Measurements from ENCODE around the gene OMD. TPM values are rescaled to one million over a fixed set of nuclear protein-coding genes. Genes with fewer than 3 reads are reported as not detected.

Gene OMD
- polyA plus RNA-seq, 1 of the 3 experiments (the other 2 are of a cell fraction) = not detected

GRCh38 chr9:92402826-92403745, 21.2 kb downstream of the OMD start:
- 95% methylated on average over 5 of the region's 5 CpGs for WGBS (ENCODE audit: low lambda C conversion rate)
- no peaks in the 10 kb centered on the region for H3K79me2 ChIP-seq (ENCODE audit: insufficient read depth)
- H3F3A ChIP-seq (replicated peaks; ENCODE audit: insufficient read depth) = no peaks in the 10 kb centered on the region
- no peaks in the 10 kb centered on the region for H3K9me2 ChIP-seq
- H3K4me1 ChIP-seq (ENCODE audit: control insufficient read depth in 1 of 2, insufficient read depth in 2 of 2, low read depth in 1 of 2, low read length in 1 of 2) = peaks cover 3 to 7% of the 10 kb centered on the region in 2 experiments; a peak in 3 of 4 replicates
- no peak for DNase-seq
- H3K9me3 ChIP-seq = no peaks in the 10 kb centered on the region
- H3K36me3 ChIP-seq (replicated peaks in 1 of 2; ENCODE audit: control insufficient read depth in 1 of 2, insufficient read depth in 2 of 2, low read length in 1 of 2) = no peaks in the 10 kb centered on the region
- H3K4me2 ChIP-seq = no peak overlapping the region
- CTCF ChIA-PET = no interaction called here
- H2AFZ ChIP-seq (ENCODE audit: low read depth) = no peak overlapping the region
- H3K4me3 ChIP-seq (ENCODE audit: low read depth in 2 of 2, low read length in 1 of 2) = no peak overlapping the region
- no peak overlapping the region for H3K27ac ChIP-seq (ENCODE audit: low read depth in 2 of 2, low read length in 1 of 2)
- H3K27me3 ChIP-seq (ENCODE audit: insufficient read depth) = no peaks in the 10 kb centered on the region
- no peak for TF ChIP-seq TEAD4 (IDR thresholded peaks at IDR 0.05; ENCODE audit: borderline replicate concordance, insufficient read depth)
- TF ChIP-seq JUND (IDR thresholded peaks at IDR 0.05) = no peak
- no peak for TF ChIP-seq YY1 (IDR thresholded peaks at IDR 0.05; ENCODE audit: low read depth)
- no peak for TF ChIP-seq USF2 (IDR thresholded peaks at IDR 0.05; ENCODE audit: borderline replicate concordance, low read depth, low read length)
- TF ChIP-seq GABPA (IDR thresholded peaks at IDR 0.05; ENCODE audit: low read depth) = no peak
- no peak for TF ChIP-seq EP300 (IDR thresholded peaks at IDR 0.05; ENCODE audit: borderline replicate concordance in 1 of 2, low read depth in 1 of 2, low read length in 1 of 2)
- no peak for TF ChIP-seq USF1 (IDR thresholded peaks at IDR 0.05; ENCODE audit: borderline replicate concordance, low read depth)
- TF ChIP-seq SIN3A (IDR thresholded peaks at IDR 0.05; ENCODE audit: borderline replicate concordance, low read depth, low read length) = no peak
- TF ChIP-seq ZBTB33 (IDR thresholded peaks at IDR 0.05; ENCODE audit: borderline replicate concordance, low read depth) = no peak
- TF ChIP-seq GATA2 (CRISPR knock-in tag; IDR thresholded peaks at IDR 0.05) = no peak
- no peak for TF ChIP-seq TAF1 (IDR thresholded peaks at IDR 0.05; ENCODE audit: borderline replicate concordance, low read depth, low read length)
- no peak for TF ChIP-seq NRF1 (IDR thresholded peaks at IDR 0.05; ENCODE audit: low read depth, low read length)
- TF ChIP-seq EZH2phosphoT487 (IDR thresholded peaks at IDR 0.05; ENCODE audit: borderline replicate concordance, low read depth) = no peak
- no peak for TF ChIP-seq CHD2 (IDR thresholded peaks at IDR 0.05; ENCODE audit: low read length, partially characterized antibody)
- TF ChIP-seq RCOR1 (IDR thresholded peaks at IDR 0.05; ENCODE audit: low read length) = no peak
- no peak for TF ChIP-seq RXRA (IDR thresholded peaks at IDR 0.05; ENCODE audit: borderline replicate concordance, low read depth)
- TF ChIP-seq FOSL2 (IDR thresholded peaks at IDR 0.05; ENCODE audit: borderline replicate concordance, low read depth) = no peak
- TF ChIP-seq, protein P1, sequence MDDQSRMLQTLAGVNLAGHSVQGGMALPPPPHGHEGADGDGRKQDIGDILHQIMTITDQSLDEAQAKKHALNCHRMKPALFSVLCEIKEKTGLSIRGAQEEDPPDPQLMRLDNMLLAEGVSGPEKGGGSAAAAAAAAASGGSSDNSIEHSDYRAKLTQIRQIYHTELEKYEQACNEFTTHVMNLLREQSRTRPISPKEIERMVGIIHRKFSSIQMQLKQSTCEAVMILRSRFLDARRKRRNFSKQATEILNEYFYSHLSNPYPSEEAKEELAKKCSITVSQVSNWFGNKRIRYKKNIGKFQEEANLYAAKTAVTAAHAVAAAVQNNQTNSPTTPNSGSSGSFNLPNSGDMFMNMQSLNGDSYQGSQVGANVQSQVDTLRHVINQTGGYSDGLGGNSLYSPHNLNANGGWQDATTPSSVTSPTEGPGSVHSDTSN (IDR thresholded peaks at IDR 0.05) = no peak
- TF ChIP-seq FOXM1 (IDR thresholded peaks at IDR 0.05; ENCODE audit: low read depth) = no peak
- no peaks in the 10 kb centered on the region for H4K20me1 ChIP-seq (ENCODE audit: insufficient read depth)
- POLR2A ChIA-PET = no interaction called here
- no peak overlapping the region for H3K9ac ChIP-seq

Data from SK-N-SH (cell line).